ENCODE data around the gene R3HDM2.
A peak's percentile ranks its signal among the peaks of the same experiment; 100 is the strongest.

The R3HDM2 gene

DNA sequence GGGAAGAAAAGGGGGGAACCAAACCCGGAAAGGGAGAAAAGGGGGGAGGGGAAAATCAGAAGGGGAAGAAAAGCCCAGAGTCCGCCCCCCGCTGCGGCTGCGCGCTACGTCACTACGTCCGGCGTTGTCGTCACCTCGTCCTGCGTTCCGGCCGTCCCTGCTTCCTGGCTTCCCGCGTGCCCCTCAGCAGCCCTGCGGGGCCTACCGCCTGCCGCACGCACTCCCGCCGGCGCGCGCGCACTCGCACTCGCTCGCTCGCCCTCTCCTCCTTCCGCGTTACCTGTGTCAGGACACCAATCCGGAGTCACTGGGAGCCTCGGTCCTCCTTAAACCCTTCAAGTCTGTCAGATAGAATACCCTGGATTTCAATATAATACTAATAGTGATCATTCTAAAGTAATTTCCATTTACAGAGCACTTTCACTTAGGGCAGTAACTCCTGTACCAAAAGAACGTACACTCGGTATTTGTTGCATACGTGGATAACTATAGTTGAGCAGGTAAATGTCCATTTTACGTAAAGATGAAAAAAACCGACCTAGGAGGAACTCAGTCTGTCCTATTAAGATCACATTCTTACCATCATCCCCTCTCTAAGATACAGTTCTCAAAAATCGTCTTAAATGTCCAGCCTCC lies at the start of gene R3HDM2:
TSS of gene R3HDM2 (minus strand) at position 113 of the 636 bp plus-strand sequence. CDS start 120,615 bp downstream, outside the sequence.
- DNase-seq: peak; percentile 97

DNA sequence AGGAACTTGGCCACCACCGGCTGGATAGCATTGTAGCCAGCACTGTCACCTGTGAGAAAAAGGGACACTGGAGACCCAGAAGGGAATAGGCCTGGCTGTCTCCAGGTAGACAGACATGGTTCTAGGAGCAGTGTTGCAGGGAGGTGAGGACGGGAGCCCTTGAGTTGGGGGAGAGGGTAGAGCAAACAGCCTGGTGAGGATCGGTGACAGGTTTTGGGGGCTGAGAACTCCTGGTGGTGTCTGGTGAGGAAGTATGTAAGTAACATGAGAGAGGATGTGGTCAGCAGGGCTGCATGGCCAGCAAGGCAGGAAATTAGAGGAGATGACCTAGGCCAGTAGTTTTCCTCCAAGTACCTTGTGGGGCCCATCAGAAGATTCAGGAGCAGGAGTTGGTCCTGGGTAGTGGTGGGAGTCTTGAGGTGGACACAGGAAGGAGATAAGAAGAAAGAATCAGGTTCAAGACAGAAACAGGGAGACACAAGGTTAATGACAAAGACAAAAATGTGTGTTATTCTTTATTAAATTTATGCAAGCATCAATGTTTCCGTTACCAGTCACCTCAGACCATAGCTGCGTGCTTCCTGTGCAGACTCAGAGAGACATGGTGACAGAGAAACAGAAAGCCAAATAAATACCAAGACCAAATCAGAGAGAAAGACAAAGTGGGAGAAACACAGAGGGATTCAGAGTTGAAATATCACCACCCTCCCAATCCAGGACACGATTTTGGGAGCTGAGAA lies 48.7 kb upstream of the R3HDM2 start, which contains the start of gene ARHGAP9:
TSS of gene ARHGAP9 (minus strand) at position 491 of the 740 bp plus-strand sequence. CDS start at position 31, 460 bp downstream.
- DNase-seq: no peak

DNA sequence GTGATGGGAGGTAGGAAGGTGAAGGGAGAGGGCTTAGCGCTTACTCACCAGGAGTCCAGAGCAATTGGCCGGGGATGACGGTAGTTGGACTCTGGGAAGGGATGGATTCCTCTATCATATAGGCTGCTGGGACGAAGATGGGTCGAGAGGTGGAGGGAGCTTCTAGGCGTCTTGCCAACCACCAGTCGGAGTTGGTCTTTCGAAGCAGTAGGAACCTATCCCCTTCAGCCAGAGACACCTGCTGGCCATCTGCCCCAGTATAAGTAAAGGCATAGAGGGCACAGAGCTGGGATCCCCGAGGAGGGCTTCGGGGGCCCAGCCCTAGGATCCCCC lies 48.2 kb upstream of the R3HDM2 start:
- DNase-seq: no peak

DNA sequence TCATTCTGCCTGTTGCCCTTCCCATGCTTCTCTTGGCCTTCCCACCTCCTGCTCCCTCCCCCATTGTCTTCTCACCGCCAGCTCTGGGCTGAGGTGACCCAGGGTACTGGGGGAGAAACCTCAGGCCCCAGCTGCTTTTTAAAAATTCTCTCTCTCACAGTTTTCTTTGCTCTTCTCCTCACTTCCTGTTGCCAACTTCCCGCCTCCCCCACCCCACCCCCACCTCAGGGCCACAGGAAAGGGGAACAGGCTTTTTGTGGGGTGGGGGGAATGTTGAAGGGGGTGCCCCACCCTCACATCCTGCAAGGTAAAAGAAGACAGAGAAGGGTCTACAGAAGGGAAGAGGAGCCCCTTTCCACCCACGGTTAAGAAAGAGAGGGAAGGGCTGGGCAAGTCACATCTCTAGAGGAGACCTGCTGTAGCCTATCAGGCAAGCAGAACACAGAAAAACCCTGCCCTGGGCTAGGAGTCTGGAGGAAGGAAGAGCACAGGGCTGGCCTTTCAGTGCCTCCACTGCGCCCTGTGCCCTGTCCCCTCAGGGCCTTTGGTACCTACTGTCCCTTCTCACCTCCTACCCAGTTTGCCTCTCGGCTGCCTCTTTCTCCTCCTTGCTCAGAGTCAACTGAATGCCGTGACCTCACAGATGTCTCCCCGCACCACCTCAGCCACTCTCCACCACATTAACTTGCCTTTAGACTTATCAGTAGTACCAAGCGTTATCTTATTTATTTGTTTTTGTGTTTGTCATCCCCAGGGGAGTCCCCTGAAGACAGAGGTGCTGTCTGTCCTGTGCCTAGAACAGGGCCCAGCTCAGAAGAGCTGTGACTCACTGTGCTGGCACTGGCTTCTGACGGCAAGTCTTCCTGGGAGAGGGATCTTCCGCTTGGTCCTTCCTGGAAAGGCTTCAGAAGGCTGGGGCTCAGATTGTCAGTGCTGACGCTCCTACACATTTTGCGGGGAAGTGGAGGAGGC lies 47.2 kb upstream of the R3HDM2 start:
- peak; percentile 25 for DNase-seq

DNA sequence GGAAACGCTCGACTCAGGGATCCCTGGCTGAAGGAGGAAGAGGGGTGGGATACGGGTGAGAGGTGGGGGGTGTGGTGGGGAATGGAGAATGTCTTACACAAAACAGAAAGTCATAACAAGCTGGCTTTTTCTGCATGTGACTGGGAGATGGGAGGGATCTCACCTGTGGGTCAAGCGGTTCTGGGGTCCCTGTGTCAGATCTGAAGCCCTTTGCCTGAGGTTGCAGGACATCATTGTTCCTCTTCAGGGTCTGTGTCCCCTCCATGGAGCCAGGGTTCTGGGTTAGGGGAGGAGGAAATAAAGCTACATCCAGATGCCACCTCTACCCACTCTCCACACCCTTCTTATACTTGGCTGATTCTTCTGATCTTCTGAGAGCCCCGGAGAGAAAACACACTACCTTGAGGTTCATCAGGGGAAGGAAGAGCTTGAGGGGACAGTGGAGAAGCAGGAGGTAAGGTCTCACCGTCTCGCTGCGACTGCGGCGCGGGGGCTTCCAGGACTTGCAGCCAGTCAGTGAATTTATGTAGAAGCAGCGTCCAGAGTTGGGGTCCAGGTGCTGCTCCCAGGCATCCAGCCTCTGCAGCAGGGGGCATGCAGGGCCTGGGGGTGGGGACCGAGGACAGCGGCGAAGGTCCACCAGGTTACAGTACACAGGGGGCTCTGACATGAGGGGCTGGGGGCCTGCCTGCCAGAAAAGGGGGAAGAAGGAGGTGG lies 46.3 kb upstream of the R3HDM2 start:
- no peak for DNase-seq

DNA sequence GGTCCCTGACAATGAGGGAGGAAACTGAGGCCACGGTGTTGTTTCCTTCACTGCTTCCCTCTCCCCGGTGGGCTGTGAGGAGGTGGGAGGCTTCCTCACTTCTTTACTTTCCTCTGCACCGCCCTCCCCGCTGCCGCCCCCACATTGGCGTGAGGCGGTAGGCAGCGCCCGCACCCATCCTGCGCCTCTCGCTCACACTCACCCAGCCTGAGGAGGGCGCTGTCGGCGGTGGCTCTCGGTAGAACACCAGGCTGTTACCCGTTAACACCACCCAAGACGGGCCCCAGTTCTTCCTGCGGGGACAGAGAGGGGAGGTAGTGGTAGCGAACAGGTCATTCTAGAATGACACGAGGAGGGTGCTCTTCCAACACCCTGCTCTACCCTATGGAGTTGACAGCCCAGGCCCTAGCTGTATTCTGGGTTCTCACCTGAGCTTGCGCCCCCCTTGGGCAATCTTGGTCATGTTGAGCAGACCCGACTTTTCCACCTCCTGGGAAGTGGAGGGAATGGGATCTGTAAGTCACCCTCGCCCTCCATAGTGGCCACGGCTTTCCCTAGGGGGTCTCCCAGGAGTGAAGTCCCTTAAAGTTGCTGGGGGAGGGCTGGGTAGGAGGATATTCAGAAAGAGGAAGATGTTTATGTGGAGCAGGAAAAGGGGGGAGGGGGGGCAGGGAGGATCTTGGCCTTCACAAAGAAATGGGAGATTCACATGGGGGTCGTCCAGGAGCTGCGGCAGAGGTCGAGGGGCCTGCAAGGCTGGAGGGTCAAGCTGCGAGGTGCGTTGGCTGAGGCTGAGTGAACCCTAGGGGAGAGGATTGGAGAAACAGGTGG lies 45.5 kb upstream of the R3HDM2 start:
- no peak for DNase-seq

DNA sequence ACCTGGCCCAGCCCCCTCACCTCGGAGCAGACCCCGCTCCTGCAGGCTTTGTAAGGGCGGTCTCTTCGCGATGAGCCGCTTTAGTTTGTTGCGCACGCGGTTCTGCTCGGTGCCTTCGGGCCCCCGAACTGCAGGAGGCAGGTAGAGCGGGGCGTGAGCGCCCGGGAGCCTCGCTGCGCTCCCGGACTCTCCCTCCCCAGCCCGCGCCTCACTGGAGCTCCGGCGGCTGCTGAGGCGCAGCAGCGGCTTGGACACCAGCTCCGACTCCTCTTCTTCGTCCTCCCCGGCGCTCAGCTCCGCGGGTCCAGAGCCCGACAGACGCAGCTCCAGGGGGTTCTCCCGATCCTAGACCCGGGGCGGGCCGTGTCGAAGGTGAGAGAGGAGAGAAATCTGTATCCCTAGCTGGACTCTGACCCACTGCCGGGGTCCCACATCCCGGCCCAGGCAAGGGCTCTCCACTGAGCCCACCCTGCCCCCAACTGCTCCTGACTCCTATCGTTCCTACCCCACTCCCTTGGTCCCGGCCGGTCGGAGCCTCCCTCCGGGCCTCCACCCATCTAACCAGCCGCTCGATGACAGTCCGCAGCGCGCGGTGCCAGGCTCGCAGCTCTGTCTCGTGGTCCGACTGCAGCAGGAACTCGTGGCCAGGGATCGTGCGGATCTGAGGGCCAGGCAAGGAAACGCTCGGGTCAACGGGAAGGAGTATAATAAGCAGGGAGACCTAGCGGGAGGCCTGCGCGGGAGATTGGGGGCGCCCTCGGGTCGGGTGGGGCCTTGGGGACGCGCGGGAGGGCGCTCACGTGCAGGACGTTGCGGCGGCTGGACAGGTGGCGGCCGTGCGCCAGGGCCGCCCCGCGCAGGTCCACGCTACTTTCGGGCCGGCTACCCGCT lies 44.7 kb upstream of the R3HDM2 start:
- no peak for DNase-seq

DNA sequence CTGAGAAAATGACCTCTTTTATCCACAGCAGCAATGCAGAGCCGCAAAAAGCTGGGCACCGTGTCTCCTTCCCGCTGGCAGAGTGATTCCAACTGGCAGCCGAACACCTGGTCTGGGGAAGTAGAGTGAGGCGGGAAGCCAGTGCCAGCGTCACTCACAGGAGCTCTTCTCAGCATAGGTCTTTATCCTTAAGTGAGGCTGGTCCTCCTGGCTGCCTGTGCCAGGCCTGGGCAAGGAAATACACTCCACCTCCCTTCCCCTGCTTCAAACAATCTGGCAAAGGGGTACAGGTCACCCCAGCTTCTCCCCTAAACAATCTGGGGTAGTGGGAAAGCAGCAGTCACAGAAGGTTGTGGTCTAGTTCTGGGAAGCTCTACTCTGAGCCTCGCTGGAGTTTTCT lies 44.0 kb upstream of the R3HDM2 start:
- DNase-seq: no peak

DNA sequence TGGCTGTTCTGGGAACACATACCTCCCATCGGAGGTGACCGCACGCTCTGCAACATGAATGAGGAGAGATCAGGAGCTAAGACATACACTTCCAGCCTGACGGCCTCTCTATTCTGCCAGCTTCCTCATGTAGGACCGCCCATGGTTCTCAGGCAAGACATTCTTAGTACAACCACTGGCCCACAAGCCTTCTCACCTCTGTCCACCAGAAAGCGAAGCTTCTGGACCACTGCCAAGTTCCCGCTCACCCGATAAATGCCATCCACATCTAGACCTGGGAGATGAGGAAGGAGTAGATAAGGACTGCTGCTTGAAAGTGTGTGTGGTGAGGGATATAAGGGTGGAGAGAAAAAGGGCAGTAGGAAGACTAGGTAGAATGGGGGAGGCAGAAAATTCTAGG lies 43.6 kb upstream of the R3HDM2 start:
- no peak for DNase-seq

DNA sequence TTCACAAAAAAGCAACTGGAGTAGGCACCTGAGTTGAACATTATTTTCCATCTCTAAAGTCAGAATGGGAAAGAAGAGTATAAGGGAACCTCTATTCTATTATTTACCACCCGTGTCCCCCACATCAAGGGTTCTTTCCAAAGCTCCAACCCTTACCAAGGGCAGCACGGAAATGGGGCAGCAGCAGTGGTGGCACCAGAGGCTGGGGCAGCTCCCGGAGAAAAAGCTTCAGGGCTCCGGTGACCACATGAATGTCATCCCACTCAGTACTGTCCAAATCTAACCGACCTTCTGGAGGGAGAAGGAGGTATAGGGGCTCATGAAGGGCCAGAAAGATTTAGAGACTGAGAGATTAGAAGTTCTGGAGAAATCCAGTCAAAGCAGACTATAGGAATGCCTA lies 43.0 kb upstream of the R3HDM2 start:
- no peak for DNase-seq

DNA sequence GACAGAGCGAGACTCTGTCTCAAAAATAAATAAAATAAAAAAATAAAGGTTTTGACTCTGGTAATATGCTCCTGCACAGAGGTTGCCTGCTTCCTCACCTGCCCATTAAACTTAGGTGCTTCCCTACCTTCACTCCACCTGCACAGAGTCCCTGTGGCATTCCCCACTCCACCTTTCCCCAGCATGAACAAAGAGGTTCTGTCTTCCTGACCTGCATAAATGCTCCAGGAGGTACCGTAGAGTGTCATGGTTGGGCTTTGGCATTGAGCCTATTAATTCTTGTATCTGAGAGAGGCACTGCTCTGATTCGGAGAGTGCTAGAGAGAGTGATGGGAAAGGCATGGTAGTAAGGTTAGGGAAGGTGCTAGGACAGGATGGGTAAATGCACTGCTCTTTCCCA lies 42.5 kb upstream of the R3HDM2 start:
- no peak for DNase-seq

DNA sequence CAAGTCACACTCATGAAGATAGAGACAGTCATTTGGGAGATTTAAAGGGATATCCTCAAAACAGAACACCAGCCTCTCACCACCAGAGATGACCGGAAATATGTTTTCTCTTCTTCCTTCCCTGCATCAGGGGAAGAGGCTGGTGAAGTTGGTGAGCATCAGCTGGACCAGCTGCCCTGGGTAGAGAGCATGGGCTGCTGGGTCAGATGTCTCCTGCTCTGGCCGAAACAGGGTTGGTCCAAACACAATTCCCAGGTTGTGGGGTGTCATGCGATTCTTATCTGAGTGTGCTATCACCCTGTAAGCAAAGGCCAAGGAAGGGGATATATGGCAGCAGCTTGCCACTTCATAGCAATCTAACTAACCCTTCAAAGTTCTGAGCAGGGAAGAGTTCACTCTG lies 41.5 kb upstream of the R3HDM2 start:
- no peak for DNase-seq

DNA sequence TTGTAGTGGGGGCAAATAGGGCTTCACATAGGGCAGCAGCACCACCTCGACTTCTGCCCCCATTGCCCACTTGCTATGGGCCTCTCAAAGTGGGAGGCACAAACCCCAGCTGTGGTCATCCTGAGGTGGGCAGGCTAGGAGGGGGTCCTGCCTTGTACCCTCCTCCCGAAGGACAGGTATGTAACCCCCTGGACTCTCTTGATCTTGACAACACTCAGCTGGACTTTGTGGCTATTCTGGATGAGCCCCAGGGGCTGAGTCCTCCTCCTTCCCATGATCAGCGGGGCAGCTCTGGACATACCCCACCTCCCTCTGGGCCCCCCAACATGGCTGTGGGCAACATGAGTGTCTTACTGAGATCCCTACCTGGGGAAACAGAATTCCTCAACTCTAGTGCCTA lies 40.8 kb upstream of the R3HDM2 start:
- no peak for DNase-seq

DNA sequence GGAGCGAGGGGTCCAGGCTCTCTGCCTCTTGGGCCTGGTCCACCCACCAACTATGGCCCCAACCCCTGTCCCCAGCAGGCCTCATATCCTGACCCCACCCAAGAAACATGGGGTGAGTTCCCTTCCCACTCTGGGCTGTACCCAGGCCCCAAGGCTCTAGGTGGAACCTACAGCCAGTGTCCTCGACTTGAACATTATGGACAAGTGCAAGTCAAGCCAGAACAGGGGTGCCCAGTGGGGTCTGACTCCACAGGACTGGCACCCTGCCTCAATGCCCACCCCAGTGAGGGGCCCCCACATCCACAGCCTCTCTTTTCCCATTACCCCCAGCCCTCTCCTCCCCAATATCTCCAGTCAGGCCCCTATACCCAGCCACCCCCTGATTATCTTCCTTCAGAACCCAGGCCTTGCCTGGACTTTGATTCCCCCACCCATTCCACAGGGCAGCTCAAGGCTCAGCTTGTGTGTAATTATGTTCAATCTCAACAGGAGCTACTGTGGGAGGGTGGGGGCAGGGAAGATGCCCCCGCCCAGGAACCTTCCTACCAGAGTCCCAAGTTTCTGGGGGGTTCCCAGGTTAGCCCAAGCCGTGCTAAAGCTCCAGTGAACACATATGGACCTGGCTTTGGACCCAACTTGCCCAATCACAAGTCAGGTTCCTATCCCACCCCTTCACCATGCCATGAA lies 40.3 kb upstream of the R3HDM2 start:
- no peak for DNase-seq

DNA sequence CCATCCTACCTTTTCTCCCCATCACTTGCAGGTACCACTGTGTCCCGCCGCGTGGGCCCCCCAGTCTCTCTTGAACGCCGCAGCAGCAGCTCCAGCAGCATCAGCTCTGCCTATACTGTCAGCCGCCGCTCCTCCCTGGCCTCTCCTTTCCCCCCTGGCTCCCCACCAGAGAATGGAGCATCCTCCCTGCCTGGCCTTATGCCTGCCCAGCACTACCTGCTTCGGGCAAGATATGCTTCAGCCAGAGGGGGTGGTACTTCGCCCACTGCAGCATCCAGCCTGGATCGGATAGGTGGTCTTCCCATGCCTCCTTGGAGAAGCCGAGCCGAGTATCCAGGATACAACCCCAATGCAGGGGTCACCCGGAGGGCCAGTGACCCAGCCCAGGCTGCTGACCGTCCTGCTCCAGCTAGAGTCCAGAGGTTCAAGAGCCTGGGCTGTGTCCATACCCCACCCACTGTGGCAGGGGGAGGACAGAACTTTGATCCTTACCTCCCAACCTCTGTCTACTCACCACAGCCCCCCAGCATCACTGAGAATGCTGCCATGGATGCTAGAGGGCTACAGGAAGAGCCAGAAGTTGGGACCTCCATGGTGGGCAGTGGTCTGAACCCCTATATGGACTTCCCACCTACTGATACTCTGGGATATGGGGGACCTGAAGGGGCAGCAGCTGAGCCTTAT lies 39.6 kb upstream of the R3HDM2 start:
- DNase-seq: no peak

DNA sequence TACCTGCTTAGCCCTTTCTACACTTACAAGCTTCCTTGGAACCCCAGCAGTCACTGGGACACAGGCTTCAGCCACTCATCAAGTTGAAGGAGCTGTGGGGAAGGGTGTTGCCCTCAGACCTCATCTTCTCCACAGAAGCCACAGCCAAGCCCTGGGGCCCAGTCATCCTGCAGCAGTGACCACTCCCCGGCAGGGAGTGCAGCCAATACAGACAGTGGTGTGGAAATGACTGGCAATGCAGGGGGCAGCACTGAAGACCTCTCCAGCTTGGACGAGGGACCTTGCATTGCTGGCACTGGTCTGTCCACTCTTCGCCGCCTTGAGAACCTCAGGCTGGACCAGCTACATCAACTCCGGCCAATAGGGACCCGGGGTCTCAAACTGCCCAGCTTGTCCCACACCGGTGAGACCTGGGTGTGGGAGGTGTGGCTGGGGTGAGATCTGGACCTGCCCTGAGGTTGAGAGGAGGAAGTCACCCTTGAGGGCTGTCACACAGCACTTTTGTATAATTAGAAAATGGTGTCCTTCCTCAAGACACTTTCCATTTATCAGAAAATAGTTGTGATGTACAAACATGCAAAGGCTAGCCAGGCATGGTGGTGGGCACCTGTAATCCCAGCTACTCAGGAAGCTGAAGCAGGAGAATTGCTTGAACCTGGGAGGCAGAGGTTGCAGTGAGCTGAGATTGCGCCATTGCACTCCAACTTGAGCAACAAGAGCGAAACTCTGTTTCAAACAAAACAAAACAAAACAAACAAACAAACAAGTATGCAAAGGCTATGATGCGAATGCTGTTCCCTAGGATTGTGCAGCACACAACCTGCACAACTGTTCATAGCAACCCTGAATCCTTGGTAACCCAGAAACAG lies 38.7 kb upstream of the R3HDM2 start:
- no peak for DNase-seq

DNA sequence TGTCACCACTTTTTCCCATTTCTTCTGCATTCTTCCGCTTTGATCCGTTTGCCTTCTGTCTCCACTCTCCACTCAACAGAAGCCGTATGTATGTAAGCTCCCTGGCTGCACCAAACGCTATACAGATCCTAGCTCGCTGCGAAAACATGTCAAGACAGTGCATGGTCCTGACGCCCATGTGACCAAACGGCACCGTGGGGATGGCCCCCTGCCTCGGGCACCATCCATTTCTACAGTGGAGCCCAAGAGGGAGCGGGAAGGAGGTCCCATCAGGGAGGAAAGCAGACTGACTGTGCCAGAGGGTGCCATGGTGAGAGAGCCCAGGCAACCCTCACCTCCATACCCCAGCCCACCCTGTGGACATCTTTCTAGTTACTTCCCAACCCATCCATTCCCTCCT lies 37.1 kb upstream of the R3HDM2 start:
- DNase-seq: no peak

DNA sequence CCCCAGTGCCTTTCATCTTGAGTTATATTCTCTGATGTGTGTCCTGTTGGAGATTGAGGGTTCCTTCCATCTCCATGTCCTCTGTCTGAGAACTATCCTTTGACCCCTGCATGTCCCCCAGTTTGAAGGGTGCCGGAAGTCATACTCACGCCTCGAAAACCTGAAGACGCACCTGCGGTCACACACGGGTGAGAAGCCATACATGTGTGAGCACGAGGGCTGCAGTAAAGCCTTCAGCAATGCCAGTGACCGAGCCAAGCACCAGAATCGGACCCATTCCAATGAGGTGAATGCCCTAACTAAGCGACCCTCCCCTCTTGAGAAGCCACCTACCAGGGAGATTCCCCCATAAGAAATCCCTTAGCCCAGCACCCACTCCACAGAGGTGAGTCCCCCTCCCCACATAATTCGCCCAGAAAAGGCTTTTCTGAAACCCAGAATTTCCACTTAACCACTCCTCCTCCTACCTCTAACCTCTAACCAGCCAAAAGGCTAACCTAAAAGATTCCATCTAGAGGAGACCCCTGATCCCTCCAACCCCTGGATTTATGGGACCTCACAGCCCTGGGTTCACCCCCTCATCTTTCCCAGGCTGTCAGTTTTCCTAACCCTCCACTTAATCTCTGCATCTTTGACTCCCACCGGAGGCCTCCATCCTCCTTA lies 36.5 kb upstream of the R3HDM2 start:
- DNase-seq: no peak

All from RPMI8226 (cell line).